Nephron progenitor cell (in vitro differentiated cells): ENCODE measurements around the gene OTUB1.

Experiments
- DNase-seq: peaks from one replicate; pipeline ENCODE4 v3.0.0; 2021
- H3K27ac Mint-ChIP-seq: 2 replicates; pipeline ENCODE4 v1.8.0; 2021; ENCODE audit warnings: mild to moderate bottlenecking, moderate library complexity, mixed read lengths
- H3K27me3 Mint-ChIP-seq: 2 replicates; pipeline ENCODE4 v1.8.0; 2021; ENCODE audit warnings: mild to moderate bottlenecking, low read depth, mixed read lengths; ENCODE audit not compliant: poor library complexity
- H3K36me3 Mint-ChIP-seq: 2 replicates; pipeline ENCODE4 v1.8.0; 2021; ENCODE audit warnings: low read depth, mixed read lengths
- H3K4me1 Mint-ChIP-seq: 2 replicates; pipeline ENCODE4 v1.8.0; 2021; ENCODE audit warnings: mixed read lengths
- H3K4me3 Mint-ChIP-seq: 2 replicates; pipeline ENCODE4 v1.8.0; 2021; ENCODE audit warnings: mild to moderate bottlenecking, moderate library complexity, mixed read lengths
- H3K9me3 Mint-ChIP-seq: 2 replicates; pipeline ENCODE4 v1.8.0; 2021; ENCODE audit warnings: mild to moderate bottlenecking, moderate library complexity, mixed read lengths
- CTCF ChIP-seq: fragments of 200-600 bp; sonication (generic); IDR thresholded peaks from 2 replicates; pipeline ENCODE4 v1.5.0; 2021; ENCODE audit warnings: antibody characterized with exemption

The OTUB1 gene

DNA sequence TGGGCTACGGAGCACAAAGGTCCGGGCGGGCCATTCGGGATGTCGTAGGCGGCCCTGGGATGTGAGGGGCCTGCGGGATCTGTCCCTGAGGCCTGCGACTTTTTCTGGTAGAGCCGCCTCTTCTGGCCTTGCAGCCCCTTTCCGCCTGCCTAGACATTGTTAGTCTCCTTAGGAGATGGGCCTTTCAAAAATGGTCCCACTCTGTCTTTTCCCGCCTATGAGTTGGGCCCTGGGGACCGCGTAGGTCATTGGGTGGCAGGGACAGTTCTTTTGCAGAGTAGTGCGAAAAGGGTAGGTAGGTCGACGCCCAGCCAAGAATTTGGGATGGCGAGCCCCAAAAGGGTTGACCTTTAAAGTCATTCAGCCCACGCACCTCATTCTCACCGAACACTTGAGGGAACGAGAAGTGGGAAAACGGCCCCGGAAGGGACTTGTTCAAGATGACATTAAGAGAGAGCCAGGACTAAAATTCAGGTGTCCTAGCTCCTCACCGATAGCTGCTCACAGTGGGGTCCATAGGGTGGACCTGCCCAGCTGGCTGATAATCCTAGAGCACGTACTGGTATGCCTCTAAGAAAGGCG is 785 bp downstream of the OTUB1 start:
- DNase-seq, result no peak
- peak overlapping the region; percentile 89 for H3K27ac Mint-ChIP-seq
- H3K4me3 Mint-ChIP-seq, result peak overlapping the region; percentile 85
- no peaks in the 10 kb centered on the region for H3K9me3 Mint-ChIP-seq
- peaks cover 36% of the 10 kb centered on the region for H3K36me3 Mint-ChIP-seq
- H3K27me3 Mint-ChIP-seq, result peaks cover 5% of the 10 kb centered on the region
- peaks cover 29% of the 10 kb centered on the region for H3K4me1 Mint-ChIP-seq
- TF ChIP-seq CTCF, result no peak

- no peak overlapping the region for H3K4me3 Mint-ChIP-seq
- no peak overlapping the region for H3K27ac Mint-ChIP-seq
- no peaks in the 10 kb centered on the region for H3K9me3 Mint-ChIP-seq
- peaks cover 54% of the 10 kb centered on the region for H3K36me3 Mint-ChIP-seq
- DNase-seq, result no peak
- H3K27me3 Mint-ChIP-seq, result no peaks in the 10 kb centered on the region
- peaks cover 23% of the 10 kb centered on the region for H3K4me1 Mint-ChIP-seq
- TF ChIP-seq CTCF, result no peak
Observed at GRCh38 chr11:63991558-63991957, 5.3 kb downstream of the OTUB1 start.

GRCh38 chr11:63993100-63993499 is 6.9 kb downstream of the OTUB1 start:
- no peaks in the 10 kb centered on the region for H3K27me3 Mint-ChIP-seq
- H3K4me1 Mint-ChIP-seq, result peaks cover 19% of the 10 kb centered on the region
- no peak for DNase-seq
- no peaks in the 10 kb centered on the region for H3K9me3 Mint-ChIP-seq
- TF ChIP-seq CTCF, result no peak
- no peak overlapping the region for H3K4me3 Mint-ChIP-seq
- H3K27ac Mint-ChIP-seq, result no peak overlapping the region
- peaks cover 64% of the 10 kb centered on the region for H3K36me3 Mint-ChIP-seq

DNA sequence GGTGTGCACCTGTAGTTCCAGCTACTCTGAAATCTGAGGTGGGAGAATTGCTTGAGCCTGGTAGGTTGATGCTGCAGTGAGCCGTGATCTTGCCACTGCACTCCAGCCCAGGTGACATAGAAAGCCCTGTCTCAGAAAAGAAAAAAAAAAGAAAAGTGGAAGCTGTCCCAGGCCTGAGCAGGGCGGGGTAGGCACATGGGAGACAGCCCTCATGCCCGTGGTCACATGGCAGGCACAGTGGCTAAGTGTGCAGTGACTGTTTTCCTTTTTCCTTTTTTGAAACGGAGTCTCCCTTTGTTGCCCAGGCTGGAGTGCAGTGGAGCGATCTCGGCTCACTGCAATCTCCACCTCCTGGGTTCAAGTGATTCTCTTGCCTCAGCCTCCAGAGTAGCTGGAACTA is 7.8 kb downstream of the OTUB1 start:
- Mint-ChIP-seq H3K36me3 (peaks cover 61% of the 10 kb centered on the region), H3K9me3 (no peaks in the 10 kb centered on the region), H3K27ac (no peak overlapping the region), H3K4me1 (peaks cover 18% of the 10 kb centered on the region), H3K27me3 (peaks cover 5% of the 10 kb centered on the region), H3K4me3 (no peak overlapping the region)
- DNase-seq, result no peak
- no peak for TF ChIP-seq CTCF

GRCh38 chr11:63996512-63996911 is 10.3 kb downstream of the OTUB1 start:
- TF ChIP-seq CTCF, result no peak
- Mint-ChIP-seq H3K4me1 (peaks cover 18% of the 10 kb centered on the region), H3K4me3 (no peak overlapping the region), H3K27me3 (peaks cover 22% of the 10 kb centered on the region), H3K9me3 (no peaks in the 10 kb centered on the region), H3K27ac (no peak overlapping the region), H3K36me3 (peaks cover 41% of the 10 kb centered on the region)
- DNase-seq, result no peak

DNA sequence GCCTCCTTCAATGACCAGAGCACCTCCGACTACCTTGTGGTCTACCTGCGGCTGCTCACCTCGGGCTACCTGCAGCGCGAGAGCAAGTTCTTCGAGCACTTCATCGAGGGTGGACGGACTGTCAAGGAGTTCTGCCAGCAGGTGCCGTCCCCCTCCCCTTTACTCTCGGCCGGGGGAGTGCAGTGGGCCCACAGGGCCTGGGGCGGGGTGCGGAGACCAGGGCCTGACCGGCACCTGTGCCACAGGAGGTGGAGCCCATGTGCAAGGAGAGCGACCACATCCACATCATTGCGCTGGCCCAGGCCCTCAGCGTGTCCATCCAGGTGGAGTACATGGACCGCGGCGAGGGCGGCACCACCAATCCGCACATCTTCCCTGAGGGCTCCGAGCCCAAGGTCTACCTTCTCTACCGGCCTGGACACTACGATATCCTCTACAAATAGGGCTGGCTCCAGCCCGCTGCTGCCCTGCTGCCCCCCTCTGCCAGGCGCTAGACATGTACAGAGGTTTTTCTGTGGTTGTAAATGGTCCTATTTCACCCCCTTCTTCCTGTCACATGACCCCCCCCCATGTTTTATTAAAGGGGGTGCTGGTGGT is 11.0 kb downstream of the OTUB1 start:
- peaks cover 24% of the 10 kb centered on the region for H3K4me1 Mint-ChIP-seq
- peaks cover 35% of the 10 kb centered on the region for H3K36me3 Mint-ChIP-seq
- DNase-seq, result no peak
- no peaks in the 10 kb centered on the region for H3K9me3 Mint-ChIP-seq
- peaks cover 26% of the 10 kb centered on the region for H3K27me3 Mint-ChIP-seq
- H3K27ac Mint-ChIP-seq, result no peak overlapping the region
- no peak for TF ChIP-seq CTCF
- H3K4me3 Mint-ChIP-seq, result no peak overlapping the region
